SK-N-MC (cell line): ENCODE results near the gene OTOGL.

Source experiments
- EZH2 ChIP-seq: fragments of 200-600 bp; sonication (generic); IDR thresholded peaks from one replicate; pipeline ENCODE4 v1.6.1; 2017; ENCODE audit warnings: antibody characterized with exemption
- POLR2AphosphoS5 ChIP-seq: IDR thresholded peaks from 2 replicates; pipeline ENCODE4 v1.6.1; 2012; ENCODE audit warnings: mild to moderate bottlenecking, low read depth, low read length, borderline replicate concordance

DNA sequence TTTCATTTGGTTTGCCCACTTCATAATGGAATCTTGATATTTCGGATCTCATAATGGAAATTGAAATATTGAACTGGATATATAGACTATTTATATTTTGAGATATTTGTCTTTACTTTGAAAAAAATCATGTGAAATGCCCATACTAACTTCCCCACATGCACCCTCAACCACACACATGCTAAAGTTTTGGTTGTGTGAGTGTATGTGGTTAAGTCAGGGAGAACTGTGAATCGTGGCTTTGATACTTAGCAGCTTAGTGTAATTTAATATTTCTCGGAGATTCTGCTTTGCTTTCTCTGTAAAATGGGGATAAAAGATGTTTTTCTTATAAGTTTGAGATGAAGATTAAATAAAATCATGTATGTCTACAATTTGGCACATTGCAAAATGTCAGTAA lies 162.1 kb downstream of the OTOGL start:
- TF ChIP-seq POLR2AphosphoS5 (no peak), EZH2 (no peak)
